H1 (cell line): ENCODE results near the gene ACLY. TPM values are rescaled to one million over a fixed set of nuclear protein-coding genes. Genes with fewer than 3 reads are reported as not detected.

Experiments
- CTCF ChIA-PET: fragments of 300-600 bp; sonication (Branson Sonifier 250); formaldehyde crosslinking; loops from one replicate; lab custom pipeline; 2021; ENCODE audit not compliant: partially characterized antibody; lab: Charles Lee
- POLR2A ChIA-PET: fragments of 300-600 bp; sonication (Branson Sonifier 250); formaldehyde crosslinking; loops from one replicate; lab custom pipeline; 2021; ENCODE audit warnings: inconsistent platforms; ENCODE audit not compliant: partially characterized antibody; lab: Charles Lee
- DNase-seq, 2 experiments: peaks; one replicate each; pipeline versions ENCODE4 v3.0.0 to v3.0.0-alpha.2; 2010 to 2022; ENCODE audit warnings: low spot score in 2 of 2, low read depth in 1 of 2, mixed read lengths in 1 of 2
- FAIRE-seq: peaks from 2 replicates; lab custom pipeline; 2011; peaks lifted over from hg19 to GRCh38; lab: Jason Lieb, UNC
- H2AFZ ChIP-seq: 2 replicates; pipeline ENCODE4 v1.8.1; 2012; ENCODE audit warnings: low read length, inconsistent platforms
- H2AK5ac ChIP-seq: 2 replicates; pipeline ENCODE4 v1.6.1; 2013; ENCODE audit warnings: low read depth, low read length
- H2BK120ac ChIP-seq: replicated peaks from 2 replicates; pipeline ENCODE3; 2013; ENCODE audit warnings: low read depth, low read length, inconsistent platforms
- H2BK12ac ChIP-seq: 2 replicates; pipeline ENCODE4 v1.6.1; 2013; ENCODE audit warnings: low read depth, low read length
- H2BK15ac ChIP-seq: 2 replicates; pipeline ENCODE4 v1.6.1; 2013; ENCODE audit warnings: low read length
- H2BK20ac ChIP-seq: 2 replicates; pipeline ENCODE4 v1.6.1; 2013; ENCODE audit warnings: low read length
- H2BK5ac ChIP-seq: 2 replicates; pipeline ENCODE4 v1.6.1; 2013; ENCODE audit warnings: low read depth, low read length
- H3K14ac ChIP-seq: 2 replicates; pipeline ENCODE4 v1.6.1; 2013; ENCODE audit warnings: inconsistent platforms; ENCODE audit not compliant: insufficient read length
- H3K18ac ChIP-seq: 2 replicates; pipeline ENCODE4 v1.6.1; 2013; ENCODE audit warnings: low read length; ENCODE audit errors: extremely low read depth
- H3K23ac ChIP-seq: 2 replicates; pipeline ENCODE4 v1.6.1; 2013; ENCODE audit warnings: inconsistent platforms; ENCODE audit not compliant: insufficient read length
- H3K23me2 ChIP-seq: 2 replicates; pipeline ENCODE4 v1.6.1; 2013; ENCODE audit warnings: low read depth, low read length
- H3K27ac ChIP-seq: 2 replicates; pipeline ENCODE4 v1.6.1; 2011; ENCODE audit warnings: low read depth, low read length, inconsistent platforms
- H3K27me3 ChIP-seq, 4 experiments: replicated peaks in 1 of 4; 1 replicate in 1 of 4; 2 replicates in 3 of 4; pipeline versions ENCODE4 v1.6.1 to v1.8.1; 2011 to 2013; ENCODE audit warnings: low read length in 3 of 4, mild to moderate bottlenecking in 3 of 4, inconsistent platforms in 2 of 4, mixed read lengths in 2 of 4, moderate library complexity in 1 of 4; ENCODE audit not compliant: control insufficient read depth in 3 of 4, insufficient read depth in 3 of 4; ENCODE audit errors: extremely low read depth in 1 of 4
- H3K36me3 ChIP-seq, 4 experiments: 2 replicates each; pipeline versions ENCODE4 v1.6.1 to v1.8.1; 2011 to 2013; ENCODE audit warnings: mild to moderate bottlenecking in 4 of 4, low read length in 3 of 4, moderate library complexity in 2 of 4, control low read depth in 1 of 4, inconsistent platforms in 1 of 4; ENCODE audit not compliant: insufficient read depth in 4 of 4, control insufficient read depth in 2 of 4
- H3K4ac ChIP-seq: replicated peaks from 2 replicates; pipeline ENCODE3; 2013; ENCODE audit warnings: low read length, low read depth, mixed read lengths, inconsistent platforms; ENCODE audit not compliant: insufficient read length
- H3K4me1 ChIP-seq, 4 experiments: replicated peaks in 1 of 4; 1 replicate in 1 of 4; 2 replicates in 3 of 4; pipeline versions ENCODE4 v1.6.1 to v1.8.1; 2011 to 2013; ENCODE audit warnings: low read length in 3 of 4, inconsistent platforms in 2 of 4, mixed read lengths in 1 of 4; ENCODE audit not compliant: insufficient read depth in 4 of 4, control insufficient read depth in 3 of 4
- H3K4me2 ChIP-seq, 2 experiments: 2 replicates each; pipeline versions ENCODE4 v1.6.1 to v1.8.1; 2011 to 2013; ENCODE audit warnings: low read depth in 2 of 2, low read length in 2 of 2, control low read depth in 1 of 2, inconsistent platforms in 1 of 2, mild to moderate bottlenecking in 1 of 2; ENCODE audit not compliant: insufficient read depth in 1 of 2
- H3K4me3 ChIP-seq, 4 experiments: fragments of 200-600, 300-600 bp in 1 of 4; sonication (generic), shearing (Covaris generic), sonication (Bioruptor Twin) in 1 of 4; 2 replicates each; pipeline versions ENCODE4 v1.5.1 to v1.8.1; 2011 to 2016; ENCODE audit warnings: low read length in 4 of 4, low read depth in 3 of 4, control low read depth in 2 of 4, inconsistent platforms in 2 of 4, mild to moderate bottlenecking in 2 of 4, mixed read lengths in 1 of 4, moderate library complexity in 1 of 4; ENCODE audit not compliant: insufficient read depth in 2 of 4; ENCODE audit errors: extremely low read depth in 1 of 4
- H3K56ac ChIP-seq: replicated peaks from 2 replicates; pipeline ENCODE3; 2013; ENCODE audit warnings: low read depth, mild to moderate bottlenecking, mixed read lengths, low read length, inconsistent platforms; ENCODE audit not compliant: insufficient read length
- H3K79me1 ChIP-seq: 2 replicates; pipeline ENCODE4 v1.6.1; 2013; ENCODE audit warnings: low read depth, low read length, control low read depth
- H3K79me2 ChIP-seq, 2 experiments: 2 replicates each; pipeline versions ENCODE4 v1.6.1 to v1.8.1; 2012 to 2013; ENCODE audit warnings: low read length in 2 of 2, mild to moderate bottlenecking in 2 of 2, inconsistent platforms in 1 of 2; ENCODE audit not compliant: insufficient read depth in 2 of 2, control insufficient read depth in 1 of 2
- H3K9ac ChIP-seq, 4 experiments: replicated peaks in 1 of 4; 1 replicate in 1 of 4; 2 replicates in 3 of 4; pipeline versions ENCODE4 v1.6.1 to v1.8.1; 2011 to 2013; ENCODE audit warnings: low read depth in 3 of 4, low read length in 3 of 4, control low read depth in 2 of 4, mild to moderate bottlenecking in 2 of 4, moderate library complexity in 2 of 4, inconsistent platforms in 1 of 4; ENCODE audit errors: extremely low read depth in 1 of 4
- H3K9me3 ChIP-seq, 2 experiments: 2 replicates each; pipeline versions ENCODE4 v1.6.1 to v1.8.1; 2012 to 2013; ENCODE audit warnings: mild to moderate bottlenecking in 2 of 2, moderate library complexity in 2 of 2, control low read depth in 1 of 2, inconsistent platforms in 1 of 2, low read depth in 1 of 2, low read length in 1 of 2, mixed read lengths in 1 of 2; ENCODE audit not compliant: insufficient read depth in 2 of 2
- H4K20me1 ChIP-seq, 2 experiments: replicated peaks in 1 of 2; 2 replicates each; pipeline versions ENCODE3 to v1.8.1; 2011 to 2013; ENCODE audit warnings: inconsistent platforms in 2 of 2, low read length in 2 of 2, mild to moderate bottlenecking in 1 of 2; ENCODE audit not compliant: insufficient read depth in 2 of 2, control insufficient read depth in 1 of 2
- H4K5ac ChIP-seq: 2 replicates; pipeline ENCODE4 v1.6.1; 2013; ENCODE audit warnings: low read length, low read depth, mixed read lengths, inconsistent platforms; ENCODE audit not compliant: insufficient read length
- H4K8ac ChIP-seq: 2 replicates; pipeline ENCODE4 v1.8.0; 2013; ENCODE audit warnings: mild to moderate bottlenecking, moderate library complexity, low read length, inconsistent platforms; ENCODE audit not compliant: insufficient read depth; ENCODE audit errors: extremely low read depth
- H4K91ac ChIP-seq: replicated peaks from 2 replicates; pipeline ENCODE3; 2013; ENCODE audit warnings: low read length, mixed read lengths, inconsistent platforms; ENCODE audit not compliant: insufficient read length
- BCL11A ChIP-seq, 2 experiments: IDR thresholded peaks; one replicate each; pipeline ENCODE4 v1.6.1; 2011; ENCODE audit warnings: low read depth in 2 of 2, low read length in 2 of 2, mild to moderate bottlenecking in 2 of 2
- BRCA1 ChIP-seq: IDR thresholded peaks from 2 replicates; pipeline ENCODE4 v1.6.1; 2012; ENCODE audit warnings: low read depth, low read length, improper control_type of control experiment
- EGR1 ChIP-seq: IDR thresholded peaks from 2 replicates; pipeline ENCODE4 v1.6.1; 2011; ENCODE audit warnings: low read depth, low read length, borderline replicate concordance
- KDM1A ChIP-seq: fragments of 200-600, 300-600 bp; sonication (generic); IDR thresholded peaks from 2 replicates; pipeline ENCODE4 v1.7.1; 2016; ENCODE audit warnings: mild to moderate bottlenecking, low read length, borderline replicate concordance
- KDM5A ChIP-seq: fragments of 200-600 bp; IDR thresholded peaks from 2 replicates; pipeline ENCODE4 v1.7.1; 2012; ENCODE audit warnings: mild to moderate bottlenecking, low read length, inconsistent platforms, mixed read lengths
- RBBP5 ChIP-seq: IDR thresholded peaks from 2 replicates; pipeline ENCODE4 v1.7.1; 2012; ENCODE audit warnings: low read depth, mild to moderate bottlenecking, inconsistent platforms, low read length, moderate library complexity, borderline replicate concordance
- TEAD4 ChIP-seq: IDR thresholded peaks from 2 replicates; pipeline ENCODE4 v1.6.1; 2012; ENCODE audit warnings: low read depth, low read length, inconsistent platforms, mixed read lengths
- WGBS, 2 experiments: shearing (Covaris generic) in 1 of 2; methylation state at CpG; one replicate each; pipeline versions ENCODE4 v1.1.6 to v1.1.7; 2013 to 2015; ENCODE audit warnings: low lambda C conversion rate in 2 of 2, mixed read lengths in 2 of 2, inconsistent platforms in 1 of 2, low coverage in 1 of 2, missing lambda C conversion rate in 1 of 2; ENCODE audit not compliant: insufficient replicate concordance in 2 of 2, insufficient coverage in 1 of 2, insufficient read length in 1 of 2; ENCODE audit errors: extremely low coverage in 1 of 2, missing lambda C conversion rate in 1 of 2; 5-methylcytosine and 5-hydroxymethylcytosine counted together
- polyA plus RNA-seq, 7 experiments: library from polyadenylated mRNA; depleted of rRNA in 3 of 7; stranded (reverse) in 5 of 7; unstranded in 2 of 7; fragments of >200 nt in 5 of 7; fragments of 200-250 nt in 2 of 7; gene quantifications; 1 replicate in 5 of 7; 2 replicates in 1 of 7; 4 replicates in 1 of 7; pipeline versions ENCODE4 v1.2.1 to v1.2.3, GENCODE V29; 2011 to 2013; ENCODE audit warnings: missing spikeins in 2 of 7, mixed read lengths in 2 of 7
- total RNA-seq: library from RNA; stranded (reverse); fragmentation: NEBNext Ultra II Directional; extraction: Animal tissue kit (Norgen Biotek cat#: 25700); gene quantifications from 2 replicates; pipeline ENCODE4 v1.2.1, GENCODE V29; 2021
- TF ChIP-seq, protein P1 (sequence below), 3 experiments: IDR thresholded peaks; 1 replicate in 2 of 3; 2 replicates in 1 of 3; pipeline versions ENCODE4 v1.5.1 to v1.6.1; 2011; ENCODE audit warnings: low read length in 3 of 3, mild to moderate bottlenecking in 3 of 3, inconsistent platforms in 2 of 3, low read depth in 1 of 3, moderate library complexity in 1 of 3; ENCODE audit not compliant: insufficient read depth in 1 of 3; ENCODE audit errors: control extremely low read depth in 1 of 3

The ACLY gene
- total and polyA plus RNA-seq, 2 of the 8 experiments (the other 6 are each of a cell fraction or from before 2014, with no cell fraction given), result 167 to 393 TPM

DNA sequence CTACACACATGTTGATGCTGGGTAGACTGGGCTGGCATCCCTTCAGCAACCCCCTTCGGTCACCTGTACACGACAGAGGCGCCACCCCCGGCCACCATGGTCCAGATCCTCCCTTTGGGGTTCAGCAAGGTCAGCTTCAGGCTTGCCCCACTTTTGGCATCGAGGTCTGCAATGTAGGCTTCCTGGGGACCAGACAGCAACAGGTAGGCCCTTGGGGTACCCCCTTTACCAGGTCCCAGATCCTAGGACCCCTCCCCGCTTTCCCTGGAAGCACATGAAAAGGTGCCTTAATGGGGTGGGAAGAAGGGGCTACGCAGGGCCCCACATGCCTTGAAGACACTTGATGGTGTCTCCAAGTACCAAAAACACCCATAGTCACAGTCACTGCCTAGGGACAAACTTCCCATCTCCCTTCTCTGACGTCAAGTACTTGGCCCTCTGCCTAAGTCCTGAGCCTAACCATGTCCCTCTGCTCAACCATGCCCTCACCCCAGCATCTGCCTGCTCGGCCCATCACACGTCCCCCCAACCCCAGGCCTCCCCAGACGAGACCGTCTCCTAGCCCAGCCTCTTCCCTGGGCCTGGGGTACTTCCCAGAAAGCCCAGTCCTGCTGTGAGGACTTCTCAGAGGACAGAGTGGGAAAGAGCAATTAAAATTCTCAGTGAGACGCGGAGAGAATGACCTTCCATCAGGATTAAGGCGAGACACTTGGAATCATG, 12.1 kb downstream of the ACLY start:
- Histone ChIP-seq H2BK120ac (no peak overlapping the region), H3K56ac (no peak overlapping the region), H2BK12ac (no peak overlapping the region), H3K18ac (no peak overlapping the region), H3K9ac (no peak overlapping the region), H2BK20ac (no peak overlapping the region), H3K4me2 (no peak overlapping the region), H3K27ac (no peak overlapping the region), H3K79me1 (peaks cover 11% of the 10 kb centered on the region), H3K23me2 (no peaks in the 10 kb centered on the region; the same call in 1 of the 2 replicates), H3K14ac (no peak overlapping the region), H2AFZ (no peak overlapping the region), H3K4ac (no peak overlapping the region), H3K4me1 (no peaks in the 10 kb centered on the region; a peak in 1 of 7 replicates), H2AK5ac (no peak overlapping the region), H3K4me3 (no peak overlapping the region), H3K27me3 (no peaks in the 10 kb centered on the region), H4K91ac (no peak overlapping the region), H3K9me3 (no peaks in the 10 kb centered on the region), H2BK15ac (no peak overlapping the region), H4K20me1 (peaks cover 20 to 38% of the 10 kb centered on the region in 2 experiments), H4K8ac (no peak overlapping the region; the same call in 1 of the 2 replicates), H3K79me2 (peaks cover 0 to 13% of the 10 kb centered on the region in 2 experiments; a peak in 2 of 4 replicates), H4K5ac (no peak overlapping the region), H2BK5ac (no peak overlapping the region; the same call in 1 of the 2 replicates), H3K23ac (no peak overlapping the region), H3K36me3 (peaks cover 64 to 98% (median 89%) of the 10 kb centered on the region in 4 experiments)
- FAIRE-seq (no peak), DNase-seq (no peak)
- ChIA-PET CTCF (interaction anchor here (0.7 to 1.8 kb wide), 2 partner anchors 53 to 76 kb away, joined by 3 to 6 read pairs; no protein-coding TSS in a partner anchor), POLR2A (interaction anchor here (1.0 to 2.6 kb wide), 4 partner anchors 8 to 12 kb away, joined by 3 to 9 read pairs (median 6); partner anchors contain the start of gene ACLY)
- WGBS, 2 experiments, result 91% methylated on average over 15 of the region's 15 CpGs; no CpG with 5 or more reads in 1 of the 2 experiments
- no peak for TF ChIP-seq EGR1
- TF ChIP-seq KDM5A, result no peak
- no peak for TF ChIP-seq RBBP5
- no peak for TF ChIP-seq BRCA1
- no peak for TF ChIP-seq KDM1A
- TF ChIP-seq TEAD4, result no peak
- no peak for TF ChIP-seq BCL11A (IDR thresholded peaks at IDR 0.05; ENCODE audit: low read depth in 2 of 2, low read length in 2 of 2)
- TF ChIP-seq, protein P1, sequence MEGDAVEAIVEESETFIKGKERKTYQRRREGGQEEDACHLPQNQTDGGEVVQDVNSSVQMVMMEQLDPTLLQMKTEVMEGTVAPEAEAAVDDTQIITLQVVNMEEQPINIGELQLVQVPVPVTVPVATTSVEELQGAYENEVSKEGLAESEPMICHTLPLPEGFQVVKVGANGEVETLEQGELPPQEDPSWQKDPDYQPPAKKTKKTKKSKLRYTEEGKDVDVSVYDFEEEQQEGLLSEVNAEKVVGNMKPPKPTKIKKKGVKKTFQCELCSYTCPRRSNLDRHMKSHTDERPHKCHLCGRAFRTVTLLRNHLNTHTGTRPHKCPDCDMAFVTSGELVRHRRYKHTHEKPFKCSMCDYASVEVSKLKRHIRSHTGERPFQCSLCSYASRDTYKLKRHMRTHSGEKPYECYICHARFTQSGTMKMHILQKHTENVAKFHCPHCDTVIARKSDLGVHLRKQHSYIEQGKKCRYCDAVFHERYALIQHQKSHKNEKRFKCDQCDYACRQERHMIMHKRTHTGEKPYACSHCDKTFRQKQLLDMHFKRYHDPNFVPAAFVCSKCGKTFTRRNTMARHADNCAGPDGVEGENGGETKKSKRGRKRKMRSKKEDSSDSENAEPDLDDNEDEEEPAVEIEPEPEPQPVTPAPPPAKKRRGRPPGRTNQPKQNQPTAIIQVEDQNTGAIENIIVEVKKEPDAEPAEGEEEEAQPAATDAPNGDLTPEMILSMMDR (IDR thresholded peaks at IDR 0.05; ENCODE audit: control extremely low read depth in 1 of 3, insufficient read depth in 1 of 3, low read depth in 1 of 3, low read length in 3 of 3), result no peak
